ENCODE results near the gene SGSM1. TPM values are rescaled to one million over a fixed set of nuclear protein-coding genes. Genes with fewer than 3 reads are reported as not detected.

The SGSM1 gene
- total and polyA plus RNA-seq, 10 of the 15 experiments (the other 5 are each of a cell fraction or from before 2014, with no cell fraction given), result not detected

DNA sequence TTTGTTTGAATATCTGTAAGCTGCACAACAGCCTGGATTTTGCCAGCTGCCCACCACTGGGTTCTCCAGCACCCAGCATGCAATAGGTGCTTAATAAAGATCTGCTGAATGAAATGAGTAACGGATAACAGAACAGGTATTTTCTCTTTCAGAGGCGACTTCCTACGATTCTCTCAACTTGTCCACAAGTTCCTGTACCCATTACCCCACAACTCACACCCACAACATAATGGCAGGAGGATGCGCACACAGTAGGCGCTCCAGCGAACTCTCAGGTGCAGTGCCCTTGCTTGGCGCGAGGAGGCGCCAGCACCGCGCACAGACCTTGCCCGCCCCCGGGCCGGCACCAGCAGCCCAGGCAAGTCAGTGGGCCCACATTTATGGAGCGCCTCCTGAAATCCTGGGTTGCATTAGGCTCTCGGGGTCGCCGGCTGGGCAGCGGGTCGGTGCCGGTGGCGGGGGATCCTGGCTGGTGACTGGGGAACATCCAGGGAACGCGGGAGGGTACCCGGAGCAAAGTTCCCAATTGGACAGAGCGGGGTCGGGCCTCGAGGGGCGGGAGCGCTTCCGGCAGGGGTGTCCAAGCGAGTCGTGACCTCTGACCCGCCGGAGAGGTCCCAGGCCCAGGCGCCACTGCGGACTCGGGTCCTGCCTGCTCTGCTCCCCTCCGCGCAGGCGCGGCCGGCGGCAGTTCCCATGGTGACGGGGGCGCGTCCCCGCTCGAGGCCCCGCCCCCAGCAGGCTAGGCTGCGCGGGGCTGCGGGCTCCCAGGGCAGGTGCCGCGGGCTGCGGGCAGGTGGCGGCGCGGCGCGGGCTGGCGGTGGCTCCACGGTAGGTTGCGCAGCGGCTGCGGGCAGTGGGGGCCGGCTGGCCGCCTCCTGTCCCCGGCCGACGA, 146.2 kb downstream of the SGSM1 start, which contains the start of gene KIAA1671 (continued):
- TF ChIP-seq NRF1 (conservative IDR thresholded peaks at IDR 0.05; ENCODE audit: low read depth, low read length) (peak; percentile 51), POLR2A (IDR thresholded peaks at IDR 0.05; ENCODE audit: low read depth, low read length) (no peak), BHLHE40 (IDR thresholded peaks at IDR 0.05; ENCODE audit: borderline replicate concordance in 1 of 2, low read depth in 2 of 2, low read length in 1 of 2) (peak in 1 of 2 experiments; percentile 75; a peak in 1 of 4 replicates), CREM (IDR thresholded peaks at IDR 0.05; ENCODE audit: low read depth) (no peak), RB1 (IDR thresholded peaks at IDR 0.05; ENCODE audit: borderline replicate concordance) (no peak), TCF3 (IDR thresholded peaks at IDR 0.05; ENCODE audit: borderline replicate concordance, insufficient read depth, low read depth, low read length) (no peak), FOXM1 (IDR thresholded peaks at IDR 0.05; ENCODE audit: low read depth, low read length) (no peak), SRF (IDR thresholded peaks at IDR 0.05; ENCODE audit: low read depth in 2 of 2, low read length in 2 of 2) (no peak), SIX5 (IDR thresholded peaks at IDR 0.05; ENCODE audit: low read depth, low read length, severe bottlenecking) (no peak), BRCA1 (IDR thresholded peaks at IDR 0.05; ENCODE audit: low read depth, low read length) (no peak), MYB (IDR thresholded peaks at IDR 0.05; ENCODE audit: borderline replicate concordance, low read depth, low read length) (no peak), SMAD1 (IDR thresholded peaks at IDR 0.05; ENCODE audit: low read depth, partially characterized antibody) (no peak), NFXL1 (IDR thresholded peaks at IDR 0.05; ENCODE audit: borderline replicate concordance) (no peak), RAD21 (IDR thresholded peaks at IDR 0.05; ENCODE audit: insufficient read depth, low read depth, low read length) (peak; percentile 30), ATF7 (IDR thresholded peaks at IDR 0.05; ENCODE audit: low read depth) (no peak), NFIC (IDR thresholded peaks at IDR 0.05; ENCODE audit: low read depth, low read length) (no peak), ZNF217 (IDR thresholded peaks at IDR 0.05) (no peak)
- TF ChIP-seq, protein P1, sequence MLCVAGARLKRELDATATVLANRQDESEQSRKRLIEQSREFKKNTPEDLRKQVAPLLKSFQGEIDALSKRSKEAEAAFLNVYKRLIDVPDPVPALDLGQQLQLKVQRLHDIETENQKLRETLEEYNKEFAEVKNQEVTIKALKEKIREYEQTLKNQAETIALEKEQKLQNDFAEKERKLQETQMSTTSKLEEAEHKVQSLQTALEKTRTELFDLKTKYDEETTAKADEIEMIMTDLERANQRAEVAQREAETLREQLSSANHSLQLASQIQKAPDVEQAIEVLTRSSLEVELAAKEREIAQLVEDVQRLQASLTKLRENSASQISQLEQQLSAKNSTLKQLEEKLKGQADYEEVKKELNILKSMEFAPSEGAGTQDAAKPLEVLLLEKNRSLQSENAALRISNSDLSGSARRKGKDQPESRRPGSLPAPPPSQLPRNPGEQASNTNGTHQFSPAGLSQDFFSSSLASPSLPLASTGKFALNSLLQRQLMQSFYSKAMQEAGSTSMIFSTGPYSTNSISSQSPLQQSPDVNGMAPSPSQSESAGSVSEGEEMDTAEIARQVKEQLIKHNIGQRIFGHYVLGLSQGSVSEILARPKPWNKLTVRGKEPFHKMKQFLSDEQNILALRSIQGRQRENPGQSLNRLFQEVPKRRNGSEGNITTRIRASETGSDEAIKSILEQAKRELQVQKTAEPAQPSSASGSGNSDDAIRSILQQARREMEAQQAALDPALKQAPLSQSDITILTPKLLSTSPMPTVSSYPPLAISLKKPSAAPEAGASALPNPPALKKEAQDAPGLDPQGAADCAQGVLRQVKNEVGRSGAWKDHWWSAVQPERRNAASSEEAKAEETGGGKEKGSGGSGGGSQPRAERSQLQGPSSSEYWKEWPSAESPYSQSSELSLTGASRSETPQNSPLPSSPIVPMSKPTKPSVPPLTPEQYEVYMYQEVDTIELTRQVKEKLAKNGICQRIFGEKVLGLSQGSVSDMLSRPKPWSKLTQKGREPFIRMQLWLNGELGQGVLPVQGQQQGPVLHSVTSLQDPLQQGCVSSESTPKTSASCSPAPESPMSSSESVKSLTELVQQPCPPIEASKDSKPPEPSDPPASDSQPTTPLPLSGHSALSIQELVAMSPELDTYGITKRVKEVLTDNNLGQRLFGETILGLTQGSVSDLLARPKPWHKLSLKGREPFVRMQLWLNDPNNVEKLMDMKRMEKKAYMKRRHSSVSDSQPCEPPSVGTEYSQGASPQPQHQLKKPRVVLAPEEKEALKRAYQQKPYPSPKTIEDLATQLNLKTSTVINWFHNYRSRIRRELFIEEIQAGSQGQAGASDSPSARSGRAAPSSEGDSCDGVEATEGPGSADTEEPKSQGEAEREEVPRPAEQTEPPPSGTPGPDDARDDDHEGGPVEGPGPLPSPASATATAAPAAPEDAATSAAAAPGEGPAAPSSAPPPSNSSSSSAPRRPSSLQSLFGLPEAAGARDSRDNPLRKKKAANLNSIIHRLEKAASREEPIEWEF (IDR thresholded peaks at IDR 0.05; ENCODE audit: insufficient replicate concordance, low read depth, low read length), result no peak
- TF ChIP-seq, protein P2, sequence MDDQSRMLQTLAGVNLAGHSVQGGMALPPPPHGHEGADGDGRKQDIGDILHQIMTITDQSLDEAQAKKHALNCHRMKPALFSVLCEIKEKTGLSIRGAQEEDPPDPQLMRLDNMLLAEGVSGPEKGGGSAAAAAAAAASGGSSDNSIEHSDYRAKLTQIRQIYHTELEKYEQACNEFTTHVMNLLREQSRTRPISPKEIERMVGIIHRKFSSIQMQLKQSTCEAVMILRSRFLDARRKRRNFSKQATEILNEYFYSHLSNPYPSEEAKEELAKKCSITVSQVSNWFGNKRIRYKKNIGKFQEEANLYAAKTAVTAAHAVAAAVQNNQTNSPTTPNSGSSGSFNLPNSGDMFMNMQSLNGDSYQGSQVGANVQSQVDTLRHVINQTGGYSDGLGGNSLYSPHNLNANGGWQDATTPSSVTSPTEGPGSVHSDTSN (IDR thresholded peaks at IDR 0.05; ENCODE audit: insufficient replicate concordance, low read depth, low read length), result no peak
- TF ChIP-seq, protein P3, sequence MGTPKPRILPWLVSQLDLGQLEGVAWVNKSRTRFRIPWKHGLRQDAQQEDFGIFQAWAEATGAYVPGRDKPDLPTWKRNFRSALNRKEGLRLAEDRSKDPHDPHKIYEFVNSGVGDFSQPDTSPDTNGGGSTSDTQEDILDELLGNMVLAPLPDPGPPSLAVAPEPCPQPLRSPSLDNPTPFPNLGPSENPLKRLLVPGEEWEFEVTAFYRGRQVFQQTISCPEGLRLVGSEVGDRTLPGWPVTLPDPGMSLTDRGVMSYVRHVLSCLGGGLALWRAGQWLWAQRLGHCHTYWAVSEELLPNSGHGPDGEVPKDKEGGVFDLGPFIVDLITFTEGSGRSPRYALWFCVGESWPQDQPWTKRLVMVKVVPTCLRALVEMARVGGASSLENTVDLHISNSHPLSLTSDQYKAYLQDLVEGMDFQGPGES (IDR thresholded peaks at IDR 0.05), result no peak
- TF ChIP-seq, protein P4, sequence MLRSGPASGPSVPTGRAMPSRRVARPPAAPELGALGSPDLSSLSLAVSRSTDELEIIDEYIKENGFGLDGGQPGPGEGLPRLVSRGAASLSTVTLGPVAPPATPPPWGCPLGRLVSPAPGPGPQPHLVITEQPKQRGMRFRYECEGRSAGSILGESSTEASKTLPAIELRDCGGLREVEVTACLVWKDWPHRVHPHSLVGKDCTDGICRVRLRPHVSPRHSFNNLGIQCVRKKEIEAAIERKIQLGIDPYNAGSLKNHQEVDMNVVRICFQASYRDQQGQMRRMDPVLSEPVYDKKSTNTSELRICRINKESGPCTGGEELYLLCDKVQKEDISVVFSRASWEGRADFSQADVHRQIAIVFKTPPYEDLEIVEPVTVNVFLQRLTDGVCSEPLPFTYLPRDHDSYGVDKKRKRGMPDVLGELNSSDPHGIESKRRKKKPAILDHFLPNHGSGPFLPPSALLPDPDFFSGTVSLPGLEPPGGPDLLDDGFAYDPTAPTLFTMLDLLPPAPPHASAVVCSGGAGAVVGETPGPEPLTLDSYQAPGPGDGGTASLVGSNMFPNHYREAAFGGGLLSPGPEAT (IDR thresholded peaks at IDR 0.05; ENCODE audit: low read depth), result no peak

Measured in GM12878 (cell line).